NCI-H1105 treated with DMSO at 0.1 percent for 48 hours (cell line): ENCODE results near the gene TMEM240.

ENCODE experiments used
- DNase-seq: peaks from one replicate; lab custom pipeline; 2025; lab: John Stamatoyannopoulos, UW

The TMEM240 gene

DNA sequence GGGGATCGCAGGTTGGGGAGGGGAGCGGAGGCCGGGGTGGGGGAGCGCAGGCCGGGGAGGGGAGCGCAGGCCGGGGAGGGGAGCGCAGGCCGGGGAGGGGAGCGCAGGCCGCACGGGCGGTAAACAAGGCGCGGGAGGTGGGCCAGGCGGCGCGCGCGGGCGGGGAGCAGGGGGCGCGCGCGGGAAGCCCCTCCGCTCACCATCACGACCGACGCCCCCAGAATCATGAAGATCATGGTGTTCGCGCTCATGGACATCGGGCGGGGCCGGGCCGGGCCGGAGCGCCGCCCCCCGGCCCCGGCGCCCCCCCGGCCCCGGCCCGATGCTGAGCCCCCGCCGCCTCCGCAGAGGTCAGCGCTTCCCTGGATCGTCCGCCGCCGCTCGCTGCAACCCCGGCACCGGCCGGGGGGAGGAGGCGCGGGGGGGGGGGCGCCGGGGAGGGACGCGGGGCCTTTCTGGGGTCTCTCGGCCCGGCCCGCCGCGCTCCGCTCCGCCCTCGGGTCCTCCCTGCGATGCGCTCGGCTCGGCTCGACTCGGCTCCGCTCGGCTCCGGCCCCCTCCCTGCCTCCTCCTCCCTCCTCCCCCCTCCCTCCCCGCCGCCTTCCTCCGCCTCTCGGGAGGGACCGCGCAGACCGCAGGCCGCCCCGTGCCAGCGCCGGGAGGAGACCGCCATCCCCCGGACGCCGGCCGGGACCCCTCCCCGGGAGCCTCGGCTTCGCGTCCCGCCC is at the start of gene TMEM240:
Gene TMEM240, minus strand, starts transcription at position 535 of the 728 bp plus-strand sequence. Its CDS starts 278 bp downstream, at position 257.
- no peak for DNase-seq

DNA sequence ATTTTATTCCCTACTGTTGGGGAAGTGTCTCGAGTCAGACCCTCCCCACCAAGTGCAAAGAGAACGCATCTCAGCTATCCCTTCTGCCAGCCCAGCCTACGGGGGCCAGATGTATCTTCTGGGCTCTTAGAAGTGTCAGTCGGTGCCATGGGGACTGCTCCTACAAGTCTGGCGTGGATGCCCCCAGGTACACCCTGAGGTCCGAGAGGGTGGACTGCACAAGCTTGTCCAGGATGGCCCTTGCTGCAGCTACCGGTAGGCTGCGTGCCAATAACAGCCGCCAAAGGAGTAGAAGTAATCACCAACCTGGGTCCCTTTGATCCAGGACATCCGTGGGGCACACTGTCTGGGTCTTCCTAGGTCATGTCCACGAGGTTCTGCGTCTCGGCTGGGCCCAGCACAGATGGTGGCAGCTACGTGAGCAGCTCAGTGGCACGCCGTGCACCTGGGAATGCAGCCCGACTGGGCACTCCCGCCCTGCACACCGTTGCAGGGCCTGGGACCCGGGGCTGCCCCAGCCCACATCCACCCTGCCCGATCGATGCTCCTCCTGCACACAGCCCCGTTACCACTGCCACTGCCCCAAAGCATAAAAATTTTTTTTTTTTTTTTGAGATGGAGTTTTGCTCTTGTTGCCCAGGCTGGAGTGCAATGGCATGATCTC is 43.1 kb upstream of the TMEM240 start:
- DNase-seq: no peak

DNA sequence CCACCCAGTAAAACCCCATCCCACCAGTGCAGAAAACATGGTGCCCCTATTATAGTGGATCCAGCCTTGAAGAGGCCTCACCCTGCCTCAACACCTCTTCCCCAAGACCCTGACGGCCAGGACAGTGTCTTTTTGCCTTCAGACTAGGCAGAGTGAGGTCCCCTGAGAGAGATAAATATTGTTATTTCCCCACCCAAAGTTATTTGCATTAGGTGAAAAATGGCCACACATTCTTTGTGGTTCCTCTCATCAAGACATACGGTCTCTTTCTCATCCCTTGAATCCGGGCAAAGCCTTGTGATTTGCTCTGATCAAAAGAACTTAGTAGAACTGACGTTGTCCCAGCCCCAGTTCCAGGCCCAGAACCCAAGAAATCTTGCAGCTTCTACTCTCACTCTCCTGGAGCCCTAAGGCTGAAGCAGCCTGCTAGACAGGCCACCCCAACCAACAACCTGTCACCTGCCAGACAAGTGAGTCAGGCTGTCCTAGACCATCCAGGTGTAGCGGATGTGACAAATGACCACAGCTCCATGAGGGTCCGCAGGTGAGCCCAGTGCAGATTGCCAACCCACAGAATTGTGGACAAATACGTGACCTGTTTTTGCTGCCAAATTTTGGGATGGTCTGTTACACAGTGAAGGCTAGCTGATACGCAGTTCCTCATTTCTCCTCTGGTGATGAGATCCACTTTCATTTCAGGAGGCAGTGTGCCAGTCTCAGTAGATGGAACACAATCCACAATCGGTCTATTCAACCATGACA is 42.3 kb upstream of the TMEM240 start:
- DNase-seq: no peak

GRCh38 chr1:1578371-1578940 is 38.0 kb upstream of the TMEM240 start:
- no peak for DNase-seq

- DNase-seq: no peak
Observed at GRCh38 chr1:1577367-1578011, 37.1 kb upstream of the TMEM240 start.

- DNase-seq: peak; percentile 87
Observed at GRCh38 chr1:1574721-1575537, 34.5 kb upstream of the TMEM240 start, which contains the start of gene SSU72. SSU72 (minus strand) TSS chr1:1574863; CDS start chr1:1574557, 306 bp downstream.

- peak; percentile 76 for DNase-seq
Observed at GRCh38 chr1:1573843-1574720, 33.7 kb upstream of the TMEM240 start.

DNA sequence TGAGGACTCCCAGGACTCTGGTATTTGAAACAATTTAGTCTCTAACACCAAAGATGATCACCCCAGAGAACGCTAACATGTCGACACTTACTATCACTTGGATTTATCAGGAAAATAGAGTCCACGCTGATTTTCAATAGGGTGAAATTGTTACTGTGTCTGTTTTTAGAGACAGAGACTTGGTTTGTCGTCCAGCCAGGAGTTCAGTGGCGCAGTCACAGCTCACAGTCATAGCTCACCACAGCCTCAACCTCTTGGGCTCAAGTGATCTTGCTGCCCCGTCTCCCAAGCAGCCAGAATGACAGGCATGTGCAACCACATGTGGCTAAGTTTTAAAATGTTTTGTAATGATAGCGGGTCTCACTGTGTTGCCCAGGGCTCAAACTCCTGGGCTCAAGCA is 28.9 kb upstream of the TMEM240 start:
- no peak for DNase-seq

DNA sequence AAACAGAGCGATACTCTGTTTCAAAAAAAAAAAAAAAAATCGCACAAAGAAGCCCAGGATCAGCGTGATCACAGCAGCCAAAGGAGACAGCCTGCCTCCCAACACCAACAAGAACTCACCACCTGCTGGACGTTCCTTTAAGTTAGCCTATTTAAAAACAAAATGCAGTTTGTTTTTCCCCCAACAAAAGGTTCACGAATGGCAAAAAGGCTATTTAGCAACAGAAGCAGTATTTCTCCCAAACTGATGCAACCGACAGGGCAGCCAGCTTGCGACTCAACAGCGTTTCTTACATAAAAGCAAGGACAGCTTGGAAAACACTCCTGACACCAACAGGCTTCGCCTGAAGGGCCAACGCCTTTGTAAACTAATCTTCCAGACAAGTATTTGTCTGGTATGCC is 27.5 kb upstream of the TMEM240 start:
- no peak for DNase-seq

DNA sequence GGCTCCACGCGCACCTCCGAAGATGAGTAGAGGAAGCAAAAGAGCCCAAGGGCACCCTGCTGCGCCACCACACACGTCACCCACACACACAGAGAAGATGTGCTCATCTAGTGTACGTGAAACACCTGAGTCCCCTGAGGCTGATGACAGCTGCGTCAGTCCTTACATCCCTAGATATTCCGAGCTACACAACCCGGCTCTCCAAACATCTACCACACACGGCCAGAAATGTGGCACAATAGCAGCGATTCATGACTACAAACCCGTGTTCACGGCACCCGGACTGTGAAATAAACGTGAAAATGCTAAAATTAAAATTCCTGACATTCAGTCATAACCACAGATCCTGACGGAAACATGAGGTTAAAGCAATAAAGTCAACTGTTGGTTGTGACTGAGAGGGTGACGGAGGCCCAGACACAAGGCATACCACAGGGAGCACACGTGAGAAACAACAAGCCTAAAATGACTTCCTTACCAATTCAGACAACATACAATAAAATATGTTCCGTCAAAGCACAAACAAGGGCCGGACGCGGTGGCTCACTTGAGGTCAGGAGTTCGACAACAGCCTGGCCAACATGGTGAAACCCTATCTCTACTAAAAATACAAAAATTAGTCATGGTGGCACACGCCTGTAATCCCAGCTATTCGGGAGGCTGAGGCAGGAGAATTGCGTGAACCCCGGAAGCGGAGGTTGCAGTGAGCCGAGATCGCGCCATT is 26.9 kb upstream of the TMEM240 start:
- no peak for DNase-seq

DNA sequence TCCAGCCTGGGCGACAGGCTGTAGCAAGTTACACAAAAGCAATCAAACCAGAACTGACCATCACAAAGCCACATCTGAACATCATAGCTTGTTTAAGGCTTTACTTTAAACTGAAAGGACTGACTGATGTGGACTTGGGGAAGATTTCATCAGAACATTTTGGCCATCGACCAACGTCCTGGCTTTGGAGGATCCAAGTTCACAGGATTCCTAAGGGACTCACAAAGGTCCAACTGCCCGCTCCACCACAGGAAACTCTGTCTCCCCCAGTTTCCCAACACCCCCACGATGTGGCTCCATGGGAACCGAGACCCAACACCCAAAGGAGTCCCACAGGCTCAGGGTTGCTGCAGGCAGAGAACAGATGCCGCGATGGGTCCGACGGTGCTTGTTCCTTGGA is 24.9 kb upstream of the TMEM240 start:
- DNase-seq: no peak

DNA sequence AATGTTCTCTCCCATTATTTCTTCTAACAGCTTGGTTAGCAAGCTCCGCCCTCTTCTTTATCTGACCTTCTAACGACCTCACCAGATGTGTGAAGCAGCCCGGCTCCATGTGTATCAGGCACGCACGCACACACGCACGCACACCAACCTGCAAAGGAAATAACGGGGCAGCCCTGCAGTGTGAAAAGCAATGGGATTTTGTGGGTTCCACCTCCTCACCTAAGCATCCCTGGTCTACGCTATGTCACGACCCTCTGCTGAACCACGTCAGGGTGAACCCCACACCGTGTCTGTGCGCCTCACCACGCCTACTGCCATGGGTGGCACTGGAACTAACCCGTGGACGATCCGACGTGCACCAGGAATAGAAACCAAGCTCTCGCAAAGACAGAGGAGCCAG is 23.8 kb upstream of the TMEM240 start:
- no peak for DNase-seq

DNA sequence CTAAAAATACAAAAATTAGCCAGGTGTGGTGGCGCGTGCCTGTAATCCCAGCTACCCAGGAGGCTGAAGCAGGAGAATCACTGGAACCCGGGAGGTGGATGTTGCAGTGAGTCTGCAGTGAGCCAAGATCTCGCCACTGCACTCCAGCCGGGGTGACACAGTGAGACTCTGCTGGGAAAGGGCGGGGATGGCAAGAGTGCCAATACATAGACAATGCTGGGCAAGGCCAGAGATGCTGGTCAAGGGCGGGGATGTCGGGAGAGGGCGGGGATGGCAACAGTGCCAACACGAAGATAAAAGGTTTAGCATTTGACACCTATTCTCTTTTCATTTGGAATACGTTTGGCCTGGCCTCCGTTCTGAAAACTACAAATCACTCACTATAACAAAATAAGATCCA is 23.3 kb upstream of the TMEM240 start:
- no peak for DNase-seq

DNA sequence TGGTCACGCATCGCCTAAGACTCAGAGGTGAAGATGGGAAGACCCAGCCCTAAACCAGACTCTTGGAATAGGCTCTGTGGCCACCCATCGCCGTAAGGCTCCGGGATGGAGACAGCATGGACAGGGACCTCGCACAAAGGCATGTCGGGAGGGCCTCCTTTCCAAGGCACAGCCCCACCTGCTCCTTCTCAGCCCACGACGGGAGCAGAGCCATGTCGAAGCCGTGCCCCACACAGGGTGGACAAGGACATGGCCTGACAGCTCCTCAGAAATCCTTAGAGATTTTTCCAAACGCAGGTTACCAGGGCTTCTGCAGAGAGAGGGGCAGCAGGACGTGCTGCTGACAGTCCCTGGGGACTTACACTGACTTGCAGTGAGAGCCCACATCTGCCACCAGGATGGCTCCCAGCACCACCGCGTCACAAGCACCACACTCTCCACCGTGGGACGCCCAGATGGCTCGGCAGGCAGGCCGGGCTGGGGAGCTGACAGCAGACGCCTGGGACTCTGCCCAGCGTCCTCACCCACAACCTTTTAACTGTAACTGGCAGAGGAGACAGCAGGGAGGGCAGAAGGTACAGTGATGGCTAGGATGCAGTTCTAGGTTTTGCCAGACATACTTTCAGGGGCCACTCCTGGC is 22.3 kb upstream of the TMEM240 start:
- DNase-seq: no peak

GRCh38 chr1:1561801-1562470 is 21.5 kb upstream of the TMEM240 start:
- DNase-seq: no peak

- DNase-seq: no peak
Observed at GRCh38 chr1:1560178-1560577, 19.8 kb upstream of the TMEM240 start.

GRCh38 chr1:1559066-1559465 is 18.6 kb upstream of the TMEM240 start:
- no peak for DNase-seq

- DNase-seq: no peak
Observed at GRCh38 chr1:1558591-1558990, 18.2 kb upstream of the TMEM240 start.
